Neural progenitor cell (in vitro differentiated cells): Measurements from ENCODE around the gene VWA2.

Source experiments
- EZH2 ChIP-seq: fragments of 200-600 bp; sonication (generic); IDR thresholded peaks from 2 replicates; pipeline ENCODE4 v1.6.1; 2017; ENCODE audit warnings: antibody characterized with exemption, mild to moderate bottlenecking, moderate library complexity
- TF ChIP-seq, protein P1 (sequence below): fragments of 200-600 bp; sonication (generic); IDR thresholded peaks from 2 replicates; pipeline ENCODE4 v1.5.1; 2017; ENCODE audit warnings: antibody characterized with exemption, mild to moderate bottlenecking

DNA sequence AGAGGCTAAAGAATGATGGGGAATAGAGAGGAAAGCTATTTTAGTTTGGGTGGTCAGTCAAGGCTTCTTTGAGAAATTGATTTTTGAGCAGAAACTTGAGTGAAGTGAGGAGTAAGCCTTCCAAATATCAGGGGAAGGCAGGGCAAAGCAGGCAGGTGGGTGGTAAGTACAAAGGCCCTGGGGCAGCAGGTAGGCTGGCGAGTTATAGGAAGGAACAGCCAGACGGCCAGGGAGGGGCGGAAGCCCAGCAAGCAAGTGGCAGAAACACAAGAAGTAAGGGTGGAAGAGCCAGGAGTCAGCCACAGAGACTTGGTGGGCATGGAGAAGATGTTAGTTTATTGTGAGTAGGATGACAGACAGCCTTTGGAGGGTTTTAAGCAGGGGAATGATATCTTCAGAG lies 34.9 kb downstream of the VWA2 start:
- TF ChIP-seq, protein P1, sequence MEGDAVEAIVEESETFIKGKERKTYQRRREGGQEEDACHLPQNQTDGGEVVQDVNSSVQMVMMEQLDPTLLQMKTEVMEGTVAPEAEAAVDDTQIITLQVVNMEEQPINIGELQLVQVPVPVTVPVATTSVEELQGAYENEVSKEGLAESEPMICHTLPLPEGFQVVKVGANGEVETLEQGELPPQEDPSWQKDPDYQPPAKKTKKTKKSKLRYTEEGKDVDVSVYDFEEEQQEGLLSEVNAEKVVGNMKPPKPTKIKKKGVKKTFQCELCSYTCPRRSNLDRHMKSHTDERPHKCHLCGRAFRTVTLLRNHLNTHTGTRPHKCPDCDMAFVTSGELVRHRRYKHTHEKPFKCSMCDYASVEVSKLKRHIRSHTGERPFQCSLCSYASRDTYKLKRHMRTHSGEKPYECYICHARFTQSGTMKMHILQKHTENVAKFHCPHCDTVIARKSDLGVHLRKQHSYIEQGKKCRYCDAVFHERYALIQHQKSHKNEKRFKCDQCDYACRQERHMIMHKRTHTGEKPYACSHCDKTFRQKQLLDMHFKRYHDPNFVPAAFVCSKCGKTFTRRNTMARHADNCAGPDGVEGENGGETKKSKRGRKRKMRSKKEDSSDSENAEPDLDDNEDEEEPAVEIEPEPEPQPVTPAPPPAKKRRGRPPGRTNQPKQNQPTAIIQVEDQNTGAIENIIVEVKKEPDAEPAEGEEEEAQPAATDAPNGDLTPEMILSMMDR = no peak
- no peak for TF ChIP-seq EZH2
